ENCODE data around the gene SDC4. TPM values are rescaled to one million over a fixed set of nuclear protein-coding genes. Genes with fewer than 3 reads are reported as not detected.

The SDC4 gene
- total and polyA plus RNA-seq, 10 of the 15 experiments (the other 5 are each of a cell fraction or from before 2014, with no cell fraction given): 0.52 to 11.3 (median 1.4) TPM

- no peaks in the 10 kb centered on the region for H3K27me3 ChIP-seq (replicated peaks in 1 of 2; ENCODE audit: control insufficient read depth in 2 of 2, insufficient read depth in 2 of 2, low read length in 1 of 2)
- intact Hi-C loops (cut with micrococcal nuclease; ENCODE audit: unreplicated experiment) (no loop called here), in situ Hi-C loops (cut with MboI) (loop anchor here (5.0 to 10.0 kb wide), 2 partner anchors 50 to 748 kb away; partner anchors contain the start of genes CD40 and PIGT)
- CTCF ChIA-PET: interaction anchor here (0.8 to 19.4 kb wide), 8 partner anchors 14 to 404 kb away, joined by 3 to 685 read pairs (median 16); partner anchors contain the start of gene PIGT
- H2AFZ ChIP-seq (ENCODE audit: control insufficient read depth, low read depth, low read length): no peak overlapping the region
- ATAC-seq (no peak), FAIRE-seq (no peak), DNase-seq (ENCODE audit: low read depth, low spot score) (no peak)
- TSS peak; percentile 14 for BruUV-seq (replicated peaks)
- SMC1A ChIA-PET (ENCODE audit: uncharacterized antibody, unreplicated experiment): interaction anchor here (0.8 to 19.8 kb wide), 5 partner anchors 10 to 404 kb away, joined by 3 to 440 read pairs (median 4); no protein-coding TSS in a partner anchor
- H3K36me3 ChIP-seq (ENCODE audit: control insufficient read depth in 2 of 2, insufficient read depth in 2 of 2, low read length in 1 of 2): peaks cover 6 to 7% of the 10 kb centered on the region in 2 experiments; a peak in 3 of 4 replicates
- RAD21 ChIA-PET (ENCODE audit: unreplicated experiment): interaction anchor here (1.2 to 17.6 kb wide), 4 partner anchors 20 to 70 kb away, joined by 3 to 394 read pairs (median 18); no protein-coding TSS in a partner anchor
- H3K4me3 ChIP-seq: no peak overlapping the region
- POLR2A ChIA-PET: interaction anchor here (1.2 to 2.9 kb wide), 4 partner anchors 20 to 69 kb away, joined by 3 to 12 read pairs (median 8); partner anchors contain the start of genes PIGT and SDC4
- H3K4me1 ChIP-seq (ENCODE audit: control insufficient read depth, insufficient read depth, low read length): peaks cover 37% of the 10 kb centered on the region
- H3K27ac ChIP-seq (ENCODE audit: control insufficient read depth, insufficient read depth): no peak overlapping the region
- no peak overlapping the region for H3K4me2 ChIP-seq (ENCODE audit: control insufficient read depth, insufficient read depth)
- H3K79me2 ChIP-seq (ENCODE audit: control insufficient read depth, insufficient read depth, low read length): peaks cover 7% of the 10 kb centered on the region
- no peaks in the 10 kb centered on the region; the same call in 1 of the 2 replicates for H4K20me1 ChIP-seq (ENCODE audit: control insufficient read depth, insufficient read depth)
- H3K9ac ChIP-seq (ENCODE audit: control insufficient read depth, insufficient read depth, low read length): no peak overlapping the region
- H3K9me3 ChIP-seq (replicated peaks; ENCODE audit: control insufficient read depth, insufficient read depth, low read length): no peaks in the 10 kb centered on the region; the same call in 2 of the 3 replicates
- TF ChIP-seq ZBED1 (IDR thresholded peaks at IDR 0.05; ENCODE audit: borderline replicate concordance) (no peak), PAX5 (IDR thresholded peaks at IDR 0.05; ENCODE audit: borderline replicate concordance, low read depth, low read length) (no peak), RUNX3 (IDR thresholded peaks at IDR 0.05; ENCODE audit: low read length) (no peak), HDAC2 (IDR thresholded peaks at IDR 0.05) (no peak), TCF3 (IDR thresholded peaks at IDR 0.05; ENCODE audit: borderline replicate concordance, insufficient read depth, low read depth, low read length) (no peak), SIX5 (IDR thresholded peaks at IDR 0.05; ENCODE audit: low read depth, low read length, severe bottlenecking) (no peak), STAT3 (IDR thresholded peaks at IDR 0.05; ENCODE audit: low read depth, low read length) (no peak), NR2C2 (IDR thresholded peaks at IDR 0.05; ENCODE audit: borderline replicate concordance, control insufficient read depth, insufficient read length, low read depth) (no peak), SP1 (IDR thresholded peaks at IDR 0.05; ENCODE audit: low read depth, low read length) (no peak), POLR2AphosphoS2 (IDR thresholded peaks at IDR 0.05; ENCODE audit: low read depth, low read length) (no peak), SUPT20H (IDR thresholded peaks at IDR 0.05; ENCODE audit: borderline replicate concordance, control insufficient read depth, low read depth, low read length) (no peak)
- TF ChIP-seq, protein P1, sequence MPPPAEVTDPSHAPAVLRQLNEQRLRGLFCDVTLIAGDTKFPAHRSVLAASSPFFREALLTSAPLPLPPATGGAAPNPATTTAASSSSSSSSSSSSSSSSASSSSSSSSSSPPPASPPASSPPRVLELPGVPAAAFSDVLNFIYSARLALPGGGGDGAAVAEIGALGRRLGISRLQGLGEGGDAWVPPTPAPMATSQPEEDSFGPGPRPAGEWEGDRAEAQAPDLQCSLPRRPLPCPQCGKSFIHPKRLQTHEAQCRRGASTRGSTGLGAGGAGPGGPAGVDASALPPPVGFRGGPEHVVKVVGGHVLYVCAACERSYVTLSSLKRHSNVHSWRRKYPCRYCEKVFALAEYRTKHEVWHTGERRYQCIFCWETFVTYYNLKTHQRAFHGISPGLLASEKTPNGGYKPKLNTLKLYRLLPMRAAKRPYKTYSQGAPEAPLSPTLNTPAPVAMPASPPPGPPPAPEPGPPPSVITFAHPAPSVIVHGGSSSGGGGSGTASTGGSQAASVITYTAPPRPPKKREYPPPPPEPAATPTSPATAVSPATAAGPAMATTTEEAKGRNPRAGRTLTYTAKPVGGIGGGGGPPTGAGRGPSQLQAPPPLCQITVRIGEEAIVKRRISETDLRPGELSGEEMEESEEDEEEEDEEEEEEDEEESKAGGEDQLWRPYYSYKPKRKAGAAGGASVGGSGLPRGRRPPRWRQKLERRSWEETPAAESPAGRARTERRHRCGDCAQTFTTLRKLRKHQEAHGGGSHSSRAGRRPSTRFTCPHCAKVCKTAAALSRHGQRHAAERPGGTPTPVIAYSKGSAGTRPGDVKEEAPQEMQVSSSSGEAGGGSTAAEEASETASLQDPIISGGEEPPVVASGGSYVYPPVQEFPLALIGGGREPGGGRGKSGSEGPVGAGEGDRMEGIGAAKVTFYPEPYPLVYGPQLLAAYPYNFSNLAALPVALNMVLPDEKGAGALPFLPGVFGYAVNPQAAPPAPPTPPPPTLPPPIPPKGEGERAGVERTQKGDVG (CRISPR knock-in tag; IDR thresholded peaks at IDR 0.05): no peak
- TF ChIP-seq, protein P2, sequence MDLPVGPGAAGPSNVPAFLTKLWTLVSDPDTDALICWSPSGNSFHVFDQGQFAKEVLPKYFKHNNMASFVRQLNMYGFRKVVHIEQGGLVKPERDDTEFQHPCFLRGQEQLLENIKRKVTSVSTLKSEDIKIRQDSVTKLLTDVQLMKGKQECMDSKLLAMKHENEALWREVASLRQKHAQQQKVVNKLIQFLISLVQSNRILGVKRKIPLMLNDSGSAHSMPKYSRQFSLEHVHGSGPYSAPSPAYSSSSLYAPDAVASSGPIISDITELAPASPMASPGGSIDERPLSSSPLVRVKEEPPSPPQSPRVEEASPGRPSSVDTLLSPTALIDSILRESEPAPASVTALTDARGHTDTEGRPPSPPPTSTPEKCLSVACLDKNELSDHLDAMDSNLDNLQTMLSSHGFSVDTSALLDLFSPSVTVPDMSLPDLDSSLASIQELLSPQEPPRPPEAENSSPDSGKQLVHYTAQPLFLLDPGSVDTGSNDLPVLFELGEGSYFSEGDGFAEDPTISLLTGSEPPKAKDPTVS (IDR thresholded peaks at IDR 0.05; ENCODE audit: low read depth, low read length): no peak
- TF ChIP-seq, protein P3, sequence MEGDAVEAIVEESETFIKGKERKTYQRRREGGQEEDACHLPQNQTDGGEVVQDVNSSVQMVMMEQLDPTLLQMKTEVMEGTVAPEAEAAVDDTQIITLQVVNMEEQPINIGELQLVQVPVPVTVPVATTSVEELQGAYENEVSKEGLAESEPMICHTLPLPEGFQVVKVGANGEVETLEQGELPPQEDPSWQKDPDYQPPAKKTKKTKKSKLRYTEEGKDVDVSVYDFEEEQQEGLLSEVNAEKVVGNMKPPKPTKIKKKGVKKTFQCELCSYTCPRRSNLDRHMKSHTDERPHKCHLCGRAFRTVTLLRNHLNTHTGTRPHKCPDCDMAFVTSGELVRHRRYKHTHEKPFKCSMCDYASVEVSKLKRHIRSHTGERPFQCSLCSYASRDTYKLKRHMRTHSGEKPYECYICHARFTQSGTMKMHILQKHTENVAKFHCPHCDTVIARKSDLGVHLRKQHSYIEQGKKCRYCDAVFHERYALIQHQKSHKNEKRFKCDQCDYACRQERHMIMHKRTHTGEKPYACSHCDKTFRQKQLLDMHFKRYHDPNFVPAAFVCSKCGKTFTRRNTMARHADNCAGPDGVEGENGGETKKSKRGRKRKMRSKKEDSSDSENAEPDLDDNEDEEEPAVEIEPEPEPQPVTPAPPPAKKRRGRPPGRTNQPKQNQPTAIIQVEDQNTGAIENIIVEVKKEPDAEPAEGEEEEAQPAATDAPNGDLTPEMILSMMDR (IDR thresholded peaks at IDR 0.05 in 2 of 3, conservative IDR thresholded peaks at IDR 0.05 in 1 of 3; ENCODE audit: control insufficient read depth in 2 of 3, extremely low read depth in 1 of 3, insufficient read depth in 1 of 3, low read depth in 3 of 3, low read length in 3 of 3): no peak
- TF ChIP-seq, protein P4, sequence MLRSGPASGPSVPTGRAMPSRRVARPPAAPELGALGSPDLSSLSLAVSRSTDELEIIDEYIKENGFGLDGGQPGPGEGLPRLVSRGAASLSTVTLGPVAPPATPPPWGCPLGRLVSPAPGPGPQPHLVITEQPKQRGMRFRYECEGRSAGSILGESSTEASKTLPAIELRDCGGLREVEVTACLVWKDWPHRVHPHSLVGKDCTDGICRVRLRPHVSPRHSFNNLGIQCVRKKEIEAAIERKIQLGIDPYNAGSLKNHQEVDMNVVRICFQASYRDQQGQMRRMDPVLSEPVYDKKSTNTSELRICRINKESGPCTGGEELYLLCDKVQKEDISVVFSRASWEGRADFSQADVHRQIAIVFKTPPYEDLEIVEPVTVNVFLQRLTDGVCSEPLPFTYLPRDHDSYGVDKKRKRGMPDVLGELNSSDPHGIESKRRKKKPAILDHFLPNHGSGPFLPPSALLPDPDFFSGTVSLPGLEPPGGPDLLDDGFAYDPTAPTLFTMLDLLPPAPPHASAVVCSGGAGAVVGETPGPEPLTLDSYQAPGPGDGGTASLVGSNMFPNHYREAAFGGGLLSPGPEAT (IDR thresholded peaks at IDR 0.05; ENCODE audit: low read depth): no peak
These were observed 18.9 kb upstream of the SDC4 start for GRCh38 chr20:45367126-45367525.

Measured in GM12878 (cell line).